Measurements from ENCODE around the gene PIP4P1.
"Not testable (repeated sequence)": the region's sequence is repeated elsewhere in the genome, so short reads cannot be mapped to it uniquely, and the experiment has no call there.

The PIP4P1 gene

DNA sequence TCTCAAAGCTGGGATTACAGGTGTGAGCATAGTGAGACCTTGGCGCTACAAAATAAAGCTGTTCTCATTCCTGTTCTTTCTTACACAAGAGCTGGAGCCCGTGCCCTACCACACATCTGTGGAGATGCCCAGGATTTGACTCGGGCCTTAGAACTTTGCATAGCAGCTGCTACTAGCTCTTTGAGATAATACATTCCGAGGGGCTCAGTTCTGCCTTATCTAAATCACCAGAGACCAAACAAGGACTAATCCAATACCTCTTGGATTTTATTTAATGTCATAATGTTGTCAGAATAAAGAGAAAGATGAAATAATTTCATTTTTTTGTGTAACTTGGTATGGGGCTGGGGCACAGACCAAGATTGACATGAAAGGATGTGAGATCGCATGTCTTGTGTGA is 15.5 kb upstream of the PIP4P1 start:
- DNase-seq, result no peak

DNA sequence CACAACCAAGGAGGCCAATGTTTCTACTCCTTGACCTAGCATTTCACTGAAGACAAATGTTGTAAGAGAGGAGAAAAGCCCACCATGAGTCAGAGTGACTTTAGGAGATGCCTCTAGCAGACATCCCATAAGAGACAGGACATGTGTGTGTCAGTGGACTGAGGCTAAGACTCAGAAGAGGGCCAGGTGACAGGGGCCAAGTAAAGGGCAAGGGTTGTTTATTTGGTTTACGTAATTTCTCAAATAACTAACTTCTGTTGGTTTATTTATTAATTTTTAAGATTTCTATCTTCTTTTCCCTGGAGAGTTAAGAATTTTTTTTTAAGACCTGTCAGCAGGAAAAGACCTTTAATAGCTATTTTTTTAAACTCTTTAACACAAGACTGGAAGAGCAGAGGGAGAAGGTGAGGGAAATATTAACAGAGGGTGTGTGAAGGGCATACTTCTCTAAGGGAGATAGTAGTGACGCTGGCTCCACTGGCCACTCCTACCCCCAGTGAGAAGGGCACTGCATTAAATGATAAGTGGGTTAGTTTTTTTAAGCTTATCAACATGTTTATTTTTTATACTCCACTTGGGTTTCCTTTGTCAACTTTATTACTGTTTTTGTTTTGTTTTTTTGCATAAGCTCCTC is 11.4 kb upstream of the PIP4P1 start:
- no peak for DNase-seq

DNA sequence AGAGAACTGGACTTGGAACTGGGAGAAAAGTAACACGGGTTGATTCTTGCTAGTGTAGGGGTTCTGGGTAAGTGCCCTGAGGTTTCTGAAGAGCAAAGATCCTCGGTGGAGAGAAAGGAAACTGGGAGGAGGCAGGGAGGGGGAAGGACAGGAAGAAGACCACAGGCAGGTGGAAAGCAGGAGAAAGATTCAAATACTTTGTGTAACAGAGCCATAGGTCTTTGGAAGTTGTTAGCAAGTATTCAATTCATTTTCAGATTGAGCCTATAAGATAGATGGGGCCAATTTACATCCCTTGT is 9.3 kb upstream of the PIP4P1 start:
- DNase-seq, result no peak

DNA sequence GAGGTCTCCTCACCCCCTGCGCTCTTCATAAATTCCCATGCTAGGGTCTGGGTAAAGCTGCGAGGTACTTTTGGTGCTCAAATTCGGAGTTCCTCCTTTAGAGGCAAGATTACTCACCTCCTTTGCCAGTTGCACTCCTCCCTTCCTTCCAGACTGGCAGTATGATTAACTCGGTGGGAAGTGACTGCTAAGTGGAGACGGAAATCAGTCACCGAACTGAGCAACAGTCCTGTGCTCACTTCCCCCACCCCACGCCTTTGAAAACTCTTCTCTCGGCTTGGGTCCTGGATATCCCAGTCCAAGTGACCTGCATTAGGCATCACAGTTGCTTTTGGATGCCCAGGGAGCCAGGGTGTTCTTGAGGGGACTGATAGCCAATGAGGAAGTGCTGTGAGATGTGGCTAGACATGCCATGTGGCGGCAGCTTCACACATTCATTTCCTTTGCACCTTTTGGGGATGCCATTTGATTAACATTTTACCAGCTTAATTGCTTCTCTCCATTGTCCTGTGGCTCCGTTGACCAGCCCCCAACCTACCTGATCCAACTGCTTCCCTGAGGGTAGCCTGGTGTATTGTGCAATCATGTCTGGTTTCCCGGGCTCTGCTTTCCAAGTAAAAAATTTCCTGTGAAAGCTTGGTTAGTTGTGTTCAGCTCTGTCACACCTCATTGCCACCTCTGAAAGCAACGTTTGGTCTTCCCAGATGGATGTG is 8.8 kb upstream of the PIP4P1 start:
- DNase-seq, result peak; percentile 97

DNA sequence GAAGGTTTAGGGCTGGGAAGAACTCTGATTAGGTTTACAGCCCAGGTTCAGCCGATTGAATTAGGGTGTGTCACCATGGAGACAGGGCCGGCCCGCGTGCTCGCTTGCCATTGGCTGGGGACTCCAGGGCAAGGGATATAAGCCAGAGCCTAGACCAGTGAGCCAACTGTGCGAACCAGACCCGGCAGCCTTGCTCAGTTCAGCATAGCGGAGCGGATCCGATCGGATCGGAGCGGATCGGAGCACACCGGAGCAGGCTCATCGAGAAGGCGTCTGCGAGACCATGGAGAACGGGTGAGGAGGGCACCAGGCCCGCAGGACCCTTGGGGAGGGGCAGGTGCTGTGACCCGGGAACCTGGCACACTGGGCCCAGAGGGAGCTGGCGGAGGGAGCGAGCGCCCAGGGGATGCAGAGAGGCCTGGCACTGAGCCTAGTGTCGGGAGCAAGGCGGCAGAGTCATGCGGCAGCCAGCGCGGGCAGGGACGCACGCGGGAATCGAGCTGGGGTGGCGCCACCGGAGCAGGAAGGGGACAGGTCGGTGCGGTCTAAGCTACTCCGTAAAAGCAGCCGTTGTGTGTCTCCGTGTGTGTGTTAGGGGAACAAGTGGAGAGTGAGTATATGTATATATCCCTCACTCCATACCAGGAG is 8.1 kb upstream of the PIP4P1 start, which contains the start of gene PNP:
PNP (plus strand) TSS at position 165 of the 648 bp plus-strand sequence; CDS start at position 284, 119 bp downstream.
- peak; percentile 91 for DNase-seq

DNA sequence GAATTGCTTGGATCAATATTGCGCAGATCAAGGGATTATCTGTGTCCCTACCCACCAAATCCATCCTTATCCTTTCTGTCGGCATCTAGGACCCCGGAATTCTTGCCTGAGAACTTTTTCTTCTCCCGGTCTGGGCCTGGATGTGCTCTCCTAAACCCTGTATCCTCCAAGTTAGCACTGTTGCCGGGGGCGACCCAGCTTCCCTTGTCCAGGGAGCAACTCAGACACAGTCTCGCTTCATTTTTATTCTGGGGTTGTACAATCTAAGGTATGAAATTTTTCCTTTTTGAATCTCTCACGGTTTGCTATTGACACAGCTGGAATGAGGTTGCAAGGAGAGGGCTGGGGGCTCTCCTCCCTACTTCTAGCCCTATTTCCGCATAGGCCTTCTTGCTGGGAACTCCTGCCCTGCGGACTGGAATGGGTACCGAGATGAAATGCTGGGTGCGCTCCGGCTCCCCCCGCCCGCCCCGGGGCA is 7.6 kb upstream of the PIP4P1 start:
- no peak for DNase-seq

DNA sequence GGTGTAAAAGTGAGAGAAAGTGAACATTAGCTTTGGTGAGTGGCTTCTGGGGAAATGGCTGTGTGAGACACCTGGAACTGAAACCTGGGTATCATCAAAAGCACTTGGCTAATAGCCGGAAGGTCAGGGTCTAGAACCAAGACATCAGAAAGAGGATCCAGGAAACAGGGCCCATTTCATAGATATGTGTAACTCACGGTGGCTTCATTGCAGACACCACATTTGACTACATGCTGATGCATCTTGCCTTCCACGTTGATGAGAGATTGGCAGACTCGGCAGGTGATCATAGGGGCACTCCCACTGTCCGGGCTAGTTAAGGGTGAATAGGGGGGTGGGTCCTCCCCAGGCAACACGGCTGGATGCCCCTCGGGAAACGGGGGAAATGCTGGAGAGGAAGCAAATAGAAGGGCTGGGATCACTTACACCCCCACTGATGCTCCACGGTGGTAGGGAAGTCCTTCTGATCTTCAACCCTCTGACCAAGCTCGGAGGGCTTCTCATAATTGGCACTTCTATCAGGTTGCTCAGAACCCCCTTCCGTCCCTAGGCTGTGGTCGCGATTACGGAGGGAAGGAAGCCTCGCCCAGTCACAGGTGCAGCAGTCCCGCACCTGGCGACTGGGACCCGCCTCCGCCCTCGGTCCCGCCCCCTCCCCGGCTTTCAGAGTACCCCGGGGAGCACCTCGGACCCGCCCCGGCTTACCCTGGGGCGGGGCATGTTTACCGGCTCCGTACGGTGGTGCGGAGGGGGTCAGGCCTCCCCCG is 593 bp downstream of the PIP4P1 start:
- DNase-seq, result peak; percentile 36

DNA sequence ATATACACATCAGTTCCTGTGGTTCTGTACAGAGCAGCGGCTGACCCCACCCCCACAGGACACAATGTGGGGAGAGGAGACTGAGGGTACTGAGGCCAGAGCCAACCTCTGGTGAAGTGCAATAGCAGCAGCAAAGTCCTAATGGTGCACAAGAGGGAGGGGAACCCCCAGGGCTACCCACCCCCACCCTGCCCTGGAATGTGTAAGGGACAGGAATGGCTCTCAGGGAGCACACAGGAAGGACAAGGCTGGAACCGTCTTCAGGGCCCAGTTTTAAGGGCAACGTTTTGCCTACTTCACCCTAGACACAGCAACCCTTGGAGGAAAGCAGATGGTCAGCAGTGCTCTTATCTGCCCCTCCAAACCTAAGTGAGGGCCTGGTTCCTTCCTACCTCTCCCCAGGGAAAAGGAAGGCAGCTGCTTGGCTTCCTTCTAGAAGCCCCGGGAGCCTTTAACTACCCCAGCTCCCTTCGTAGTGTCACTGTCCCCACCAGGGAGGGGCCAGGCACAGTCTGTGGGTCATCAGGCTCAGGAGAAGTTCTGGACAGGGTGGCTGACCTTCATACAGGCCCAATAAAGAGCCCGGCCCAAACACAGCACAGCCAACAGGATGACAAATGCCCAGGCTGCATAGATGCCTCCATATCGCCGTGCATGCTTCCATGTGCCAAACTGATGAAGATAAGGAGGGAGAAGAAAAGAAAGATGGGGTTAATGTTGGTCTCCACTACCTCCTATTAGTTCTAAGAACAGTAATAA is 3.0 kb downstream of the PIP4P1 start:
- DNase-seq, result no peak

DNA sequence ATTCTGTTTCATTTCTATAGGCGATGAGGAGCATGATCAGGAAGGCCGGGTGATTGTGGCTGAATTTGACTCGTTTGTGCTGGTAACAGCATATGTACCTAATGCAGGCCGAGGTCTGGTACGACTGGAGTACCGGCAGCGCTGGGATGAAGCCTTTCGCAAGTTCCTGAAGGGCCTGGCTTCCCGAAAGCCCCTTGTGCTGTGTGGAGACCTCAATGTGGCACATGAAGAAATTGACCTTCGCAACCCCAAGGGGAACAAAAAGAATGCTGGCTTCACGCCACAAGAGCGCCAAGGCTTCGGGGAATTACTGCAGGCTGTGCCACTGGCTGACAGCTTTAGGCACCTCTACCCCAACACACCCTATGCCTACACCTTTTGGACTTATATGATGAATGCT is 4.3 kb downstream of the PIP4P1 start:
- DNase-seq, result peak; percentile 35

DNA sequence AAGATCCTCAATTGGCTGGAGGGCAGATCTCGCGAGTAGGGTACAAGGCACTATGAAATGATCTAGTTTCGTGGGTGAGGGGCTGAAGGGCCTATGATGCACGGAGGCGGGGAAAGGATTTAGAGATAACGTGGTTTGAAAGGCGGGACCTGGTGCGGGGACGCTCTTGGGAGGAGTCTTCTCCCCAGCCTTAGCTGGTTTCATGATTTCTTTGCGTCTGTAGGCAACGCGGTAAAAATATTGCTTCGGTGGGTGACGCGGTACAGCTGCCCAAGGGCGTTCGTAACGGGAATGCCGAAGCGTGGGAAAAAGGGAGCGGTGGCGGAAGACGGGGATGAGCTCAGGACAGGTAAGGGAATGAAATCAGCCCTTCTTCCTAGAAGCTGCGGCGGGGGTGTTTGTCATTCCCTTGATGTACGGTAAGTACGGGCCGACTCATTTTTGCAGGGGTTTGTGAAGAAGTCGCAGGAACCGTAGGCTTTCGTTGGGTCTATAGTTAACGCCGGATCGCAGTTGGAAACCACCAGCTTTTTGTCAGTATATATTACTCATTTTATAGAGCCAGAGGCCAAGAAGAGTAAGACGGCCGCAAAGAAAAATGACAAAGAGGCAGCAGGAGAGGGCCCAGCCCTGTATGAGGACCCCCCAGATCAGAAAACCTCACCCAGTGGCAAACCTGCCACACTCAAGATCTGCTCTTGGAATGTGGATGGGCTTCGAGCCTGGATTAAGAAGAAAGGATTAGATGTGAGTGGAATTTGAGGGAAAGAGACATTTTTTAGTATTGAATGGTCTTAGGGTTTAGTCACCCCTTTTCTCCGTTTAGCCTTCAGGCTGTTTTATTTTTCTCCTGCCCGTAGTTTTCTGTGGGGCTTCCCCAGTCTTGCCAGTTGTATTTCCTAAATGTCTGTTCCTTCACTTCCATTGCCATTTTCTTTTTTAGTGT is 5.6 kb downstream of the PIP4P1 start:
- DNase-seq, result peak; percentile 72

DNA sequence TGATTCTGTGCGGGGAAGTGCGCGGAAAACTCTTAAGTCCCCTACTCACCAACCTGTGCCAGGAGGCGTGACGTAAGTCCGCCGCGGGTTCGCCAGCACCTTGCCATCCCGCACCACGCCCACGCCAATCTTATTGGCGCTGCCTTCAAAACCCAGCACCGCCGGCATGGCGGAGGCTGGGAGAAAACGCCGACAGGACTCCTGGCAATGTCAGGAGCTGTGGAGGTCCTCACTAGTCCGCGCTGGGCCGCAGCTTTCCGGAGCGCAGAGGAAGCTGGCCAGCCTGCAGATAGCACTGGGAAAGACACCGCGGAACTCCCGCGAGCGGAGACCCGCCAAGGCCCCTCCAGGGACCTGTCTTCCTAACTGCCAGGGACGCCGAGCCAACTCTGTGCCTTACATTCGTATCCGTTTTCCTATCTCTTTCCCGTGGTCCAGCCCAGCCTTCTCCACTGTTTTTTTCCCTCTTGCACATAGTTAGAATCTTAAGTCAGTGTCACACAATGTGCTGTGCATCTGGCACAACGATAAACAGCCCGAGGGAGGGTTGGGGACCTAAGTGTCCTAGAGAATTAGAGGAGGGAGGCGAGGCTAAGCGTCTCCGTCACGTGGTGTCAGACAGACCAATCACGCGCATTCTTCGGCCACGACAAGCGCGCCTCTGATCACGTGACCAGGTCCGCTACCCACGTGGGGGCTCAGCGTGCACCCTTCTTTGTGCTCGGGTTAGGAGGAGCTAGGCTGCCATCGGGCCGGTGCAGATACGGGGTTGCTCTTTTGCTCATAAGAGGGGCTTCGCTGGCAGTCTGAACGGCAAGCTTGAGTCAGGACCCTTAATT is 6.5 kb downstream of the PIP4P1 start, which contains the start of the genes APEX1 and OSGEP:
APEX1 (plus strand) TSS at position 711 of the 839 bp plus-strand sequence. CDS start 420 bp downstream, outside the sequence.
OSGEP (minus strand) TSS at position 297 of the 839 bp plus-strand sequence; CDS start at position 168, 129 bp downstream.
- DNase-seq, result peak; percentile 99

DNA sequence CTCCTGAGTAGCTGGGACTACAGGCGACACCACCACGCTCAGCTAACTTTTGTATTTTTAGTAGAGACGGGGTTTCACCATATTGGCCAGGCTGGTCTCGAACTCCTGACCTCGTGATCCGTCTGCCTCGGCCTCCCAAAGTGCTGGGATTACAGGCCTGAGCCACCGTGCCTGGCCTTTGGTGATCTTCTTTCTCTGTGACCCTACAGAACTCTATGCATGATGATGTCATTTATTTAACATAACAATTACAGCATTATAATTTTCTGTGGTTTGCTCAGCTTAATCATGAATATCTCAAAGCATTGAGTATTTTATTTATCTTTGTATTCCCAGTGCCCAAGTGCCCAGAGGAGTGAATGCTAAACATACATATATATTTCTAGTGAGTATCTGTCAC is 8.4 kb downstream of the PIP4P1 start:
- not testable (repeated sequence) for DNase-seq

DNA sequence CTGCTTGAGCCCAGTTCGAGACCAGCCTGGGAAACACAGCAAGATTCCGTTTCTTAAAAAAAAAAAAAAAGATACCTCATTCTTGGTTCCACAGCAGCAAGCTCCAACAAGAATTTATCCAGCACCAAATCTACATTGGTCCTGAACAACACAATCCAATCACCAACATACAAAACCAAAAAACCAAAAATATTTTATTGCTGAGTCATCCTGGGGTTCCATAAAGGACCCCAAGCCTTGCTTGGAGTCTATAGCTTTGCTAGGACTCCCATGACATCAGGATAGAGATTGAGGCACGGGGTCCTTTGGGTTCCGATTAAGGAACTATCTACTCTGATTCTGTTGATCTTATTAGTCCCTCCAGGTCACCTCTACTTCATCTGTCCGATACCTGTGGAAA is 14.3 kb downstream of the PIP4P1 start:
- no peak for DNase-seq

DNA sequence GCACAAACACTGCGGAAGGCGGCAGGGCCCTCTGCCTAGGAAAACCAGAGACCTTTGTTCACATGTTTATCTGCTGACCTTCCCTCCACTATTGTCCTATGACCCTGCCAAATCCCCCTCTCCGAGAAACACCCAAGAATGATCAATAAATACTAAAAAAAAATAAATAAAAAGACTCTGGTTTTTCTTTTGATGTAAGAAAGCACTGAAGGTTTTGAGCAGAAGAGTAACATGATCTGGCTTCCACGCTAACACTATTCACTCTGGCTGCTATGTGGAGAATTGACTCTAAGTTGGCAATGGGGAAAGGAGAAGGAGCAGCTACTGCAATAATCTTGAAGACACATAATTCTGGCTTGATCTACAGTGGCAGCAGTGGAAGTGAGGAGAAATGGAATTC is 17.6 kb downstream of the PIP4P1 start:
- DNase-seq, result not testable (repeated sequence)

DNA sequence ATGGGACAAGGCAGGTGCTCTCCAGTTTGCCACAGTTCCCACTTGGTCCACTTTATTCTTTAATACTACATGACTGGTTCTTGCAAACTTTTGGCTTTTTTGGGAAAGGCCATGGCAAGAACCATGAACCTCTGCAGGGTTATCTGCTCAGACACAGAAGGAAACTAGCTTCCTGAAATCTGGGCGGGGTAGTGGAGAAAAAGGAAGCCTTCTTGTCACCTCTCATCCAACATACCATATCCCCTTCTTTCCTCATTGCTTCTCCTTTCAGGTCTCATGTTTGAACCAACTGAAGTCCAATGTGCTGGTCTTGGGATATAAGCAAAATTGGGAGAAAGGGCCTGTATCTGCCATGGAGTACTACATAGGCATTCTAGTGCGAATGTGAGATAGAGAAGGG is 19.8 kb downstream of the PIP4P1 start:
- peak; percentile 33 for DNase-seq

DNA sequence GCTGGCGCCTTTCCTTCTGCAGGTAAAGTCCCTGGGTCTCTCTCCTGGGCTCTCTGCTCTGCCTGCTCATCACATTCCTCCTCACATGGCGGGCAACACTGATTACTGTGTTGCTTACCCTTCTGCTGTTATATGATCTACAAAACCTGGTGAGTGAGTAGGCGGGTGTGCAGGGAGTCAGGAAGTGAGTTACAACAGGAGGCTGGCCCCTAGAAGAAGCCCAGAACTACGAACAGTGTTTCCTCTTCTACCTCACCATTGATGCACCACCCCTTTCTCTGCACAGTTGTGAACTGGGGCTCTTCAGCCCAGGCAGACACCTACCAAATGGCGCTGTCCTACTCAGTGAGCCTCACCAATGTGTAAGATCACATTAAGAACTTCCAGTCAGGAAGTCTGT is 20.4 kb downstream of the PIP4P1 start:
- peak; percentile 41 for DNase-seq

DNA sequence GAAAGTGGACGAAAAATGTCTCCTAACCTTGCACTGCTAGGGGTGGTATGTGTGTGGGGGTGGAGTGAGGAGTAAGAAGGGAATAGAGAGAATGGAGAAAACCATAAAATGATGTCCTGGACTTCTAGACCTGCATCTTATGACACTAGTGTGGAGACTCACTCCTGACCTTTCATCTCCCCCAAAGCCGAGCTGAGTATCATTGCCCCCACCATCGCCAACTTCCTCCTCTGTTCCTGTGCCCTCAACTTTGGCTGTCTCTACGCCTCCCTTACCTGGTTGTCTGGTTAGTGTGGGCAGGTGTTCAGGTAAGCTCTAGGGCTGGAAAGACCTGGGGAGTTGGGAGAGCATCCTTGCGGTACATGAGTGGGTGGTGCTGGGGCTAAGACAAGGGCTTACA is 20.8 kb downstream of the PIP4P1 start:
- DNase-seq, result no peak

DNA sequence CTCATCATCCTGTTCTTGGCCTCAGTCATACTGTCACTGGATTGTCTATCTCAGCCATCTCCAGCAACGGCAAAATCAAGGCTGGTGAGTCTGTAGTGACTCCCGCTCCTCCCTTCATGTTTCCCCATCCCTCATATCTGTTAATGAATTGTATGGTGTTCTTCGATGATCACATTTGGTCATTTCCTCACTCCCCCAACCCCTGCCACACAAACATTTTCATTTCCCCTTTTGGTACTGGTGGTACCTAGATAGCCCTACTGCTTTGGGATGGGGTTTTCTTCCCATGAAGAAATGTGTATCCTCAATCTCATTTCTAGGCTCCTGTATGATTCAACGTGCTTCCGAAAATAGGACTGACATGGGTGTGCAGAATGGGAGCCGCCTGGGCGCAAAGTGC is 22.6 kb downstream of the PIP4P1 start:
- DNase-seq, result peak; percentile 39

DNA sequence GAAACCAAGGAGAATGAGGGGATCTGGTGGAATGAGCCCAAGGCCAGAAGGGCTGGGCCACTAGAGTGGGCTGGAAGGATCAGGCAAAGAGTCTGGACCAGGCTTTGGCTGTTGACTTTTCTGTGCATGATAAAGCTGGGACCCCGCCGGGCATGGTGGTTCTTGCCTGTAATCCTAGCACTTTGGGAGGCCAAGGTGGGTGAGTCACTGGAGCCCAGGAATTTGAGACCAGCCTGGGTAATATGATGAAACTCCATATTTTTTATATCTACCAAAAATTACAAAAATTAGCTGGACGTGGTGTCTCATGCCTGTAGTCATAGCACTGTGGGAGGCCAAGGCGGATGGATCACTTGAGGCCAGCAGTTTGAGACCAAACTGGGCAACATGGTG is 24.9 kb downstream of the PIP4P1 start:
- no peak for DNase-seq

All from inflammatory macrophage treated with lipopolysaccharide for 4 hours (primary cell).